Bronchial smooth muscle cell (primary cell): ENCODE results near the gene MTARC2. TPM values are rescaled to one million over a fixed set of nuclear protein-coding genes. Genes with fewer than 3 reads are reported as not detected.

Experiments
- total RNA-seq: library from RNA; depleted of rRNA; stranded (reverse); fragments of >200 nt; gene quantifications from 2 replicates; pipeline ENCODE4 v1.2.1, GENCODE V29; 2014

The MTARC2 gene
- total RNA-seq = 2.4 and 5.3 TPM in 2 replicates

GRCh38 chr1:220748089-220748934 lies at the start of gene MTARC2:
Gene MTARC2 (plus strand): TSS chr1:220748322. CDS start chr1:220748532, 210 bp downstream.

DNA sequence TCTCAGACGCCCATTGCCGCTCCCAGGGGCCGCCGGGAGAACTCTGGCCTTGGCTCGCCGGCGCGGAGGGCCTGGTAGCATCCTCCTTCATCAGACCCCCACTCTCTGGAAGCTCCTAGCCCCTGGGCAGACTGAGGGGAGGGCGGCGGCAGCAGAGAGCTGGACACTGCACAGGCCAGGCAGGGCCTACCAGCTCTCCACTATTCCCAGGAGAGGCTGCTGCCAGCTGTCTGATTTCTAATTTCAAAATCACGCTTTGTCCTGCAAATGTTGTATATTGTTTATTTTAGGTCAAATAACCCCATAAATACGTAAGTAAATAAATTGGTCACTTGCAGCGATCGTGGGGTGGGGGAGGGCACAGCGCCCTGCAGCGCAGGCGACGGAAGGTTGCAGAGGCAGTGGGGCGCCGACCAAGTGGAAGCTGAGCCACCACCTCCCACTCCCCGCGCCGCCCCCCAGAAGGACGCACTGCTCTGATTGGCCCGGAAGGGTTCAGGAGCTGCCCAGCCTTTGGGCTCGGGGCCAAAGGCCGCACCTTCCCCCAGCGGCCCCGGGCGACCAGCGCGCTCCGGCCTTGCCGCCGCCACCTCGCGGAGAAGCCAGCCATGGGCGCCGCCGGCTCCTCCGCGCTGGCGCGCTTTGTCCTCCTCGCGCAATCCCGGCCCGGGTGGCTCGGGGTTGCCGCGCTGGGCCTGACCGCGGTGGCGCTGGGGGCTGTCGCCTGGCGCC lies 38.4 kb downstream of the MTARC2 start, which contains the start of gene MTARC1:
MTARC1 (plus strand) TSS at position 577 of the 732 bp plus-strand sequence; CDS start at position 609, 32 bp downstream.

Other genes with a start within 250 kb of the MTARC2 start
- gene MARK1, start 220.2 kb upstream of the MTARC2 start, total RNA-seq = under 0.01 TPM in 2 replicates
- gene C1orf115, start 58.0 kb upstream of the MTARC2 start, total RNA-seq = 0.09 and 0.16 TPM in 2 replicates
- 0.16 and 0.86 TPM in 2 replicates for gene MTARC1, start 38.6 kb downstream of the MTARC2 start, total RNA-seq
- gene HLX, start 131.1 kb downstream of the MTARC2 start, total RNA-seq = 4.7 and 6.1 TPM in 2 replicates